H1 (cell line): ENCODE measurements around the gene SMIM5. TPM values are rescaled to one million over a fixed set of nuclear protein-coding genes. Genes with fewer than 3 reads are reported as not detected.
A peak's percentile ranks its signal among the peaks of the same experiment; 100 is the strongest.

ENCODE experiments used
- ASH2L ChIP-seq: fragments of 200-600, 300-600 bp; sonication (generic); IDR thresholded peaks from one replicate; pipeline ENCODE4 v1.7.1; 2017; ENCODE audit warnings: low read length
- BRCA1 ChIP-seq: IDR thresholded peaks from 2 replicates; pipeline ENCODE4 v1.6.1; 2012; ENCODE audit warnings: low read depth, low read length, improper control_type of control experiment
- CBX8 ChIP-seq: fragments of 300-800, 300-1000 bp; sonication (generic); IDR thresholded peaks from 2 replicates; pipeline ENCODE4 v1.7.1; 2016; ENCODE audit warnings: low read depth, low read length, borderline replicate concordance
- CEBPB ChIP-seq: IDR thresholded peaks from 2 replicates; pipeline ENCODE4 v1.6.1; 2012; ENCODE audit warnings: low read depth, low read length
- CTBP2 ChIP-seq: IDR thresholded peaks from 2 replicates; pipeline ENCODE4 v1.7.0; 2011; ENCODE audit warnings: borderline replicate concordance, mild to moderate bottlenecking, moderate library complexity, mixed read lengths, low read length; ENCODE audit not compliant: insufficient read depth, insufficient read length
- EZH2 ChIP-seq: fragments of 200-600 bp; sonication (generic); IDR thresholded peaks from 2 replicates; pipeline ENCODE4 v1.7.1; 2012; ENCODE audit warnings: low read depth, mild to moderate bottlenecking, moderate library complexity, low read length, inconsistent platforms; ENCODE audit not compliant: severe bottlenecking
- FOSL1 ChIP-seq: IDR thresholded peaks from 2 replicates; pipeline ENCODE4 v1.6.1; 2011; ENCODE audit warnings: mild to moderate bottlenecking, low read depth, low read length, moderate library complexity; ENCODE audit not compliant: insufficient read depth
- GTF2F1 ChIP-seq: IDR thresholded peaks from 2 replicates; pipeline ENCODE4 v1.6.1; 2012; ENCODE audit warnings: low read depth, low read length, improper control_type of control experiment, borderline replicate concordance
- KDM1A ChIP-seq: fragments of 200-600, 300-600 bp; sonication (generic); IDR thresholded peaks from 2 replicates; pipeline ENCODE4 v1.7.1; 2016; ENCODE audit warnings: mild to moderate bottlenecking, low read length, borderline replicate concordance
- NANOG ChIP-seq: IDR thresholded peaks from 2 replicates; pipeline ENCODE4 v1.6.1; 2011; ENCODE audit warnings: low read length, low read depth, mild to moderate bottlenecking, inconsistent platforms; ENCODE audit not compliant: insufficient read depth, poor library complexity, severe bottlenecking
- NRF1 ChIP-seq: IDR thresholded peaks from 2 replicates; pipeline ENCODE4 v1.6.1; 2011; ENCODE audit warnings: mild to moderate bottlenecking, low read depth, low read length, improper control_type of control experiment
- POLR2A ChIP-seq, 2 experiments: IDR thresholded peaks; 1 replicate in 1 of 2; 2 replicates in 1 of 2; pipeline ENCODE4 v1.6.1; 2011; ENCODE audit warnings: low read depth in 2 of 2, low read length in 2 of 2, mild to moderate bottlenecking in 2 of 2; ENCODE audit errors: control extremely low read depth in 1 of 2
- POLR2AphosphoS5 ChIP-seq: IDR thresholded peaks from 2 replicates; pipeline ENCODE4 v1.6.1; 2011; ENCODE audit warnings: low read depth, low read length
- RBBP5 ChIP-seq: IDR thresholded peaks from 2 replicates; pipeline ENCODE4 v1.7.1; 2012; ENCODE audit warnings: low read depth, mild to moderate bottlenecking, inconsistent platforms, low read length, moderate library complexity, borderline replicate concordance
- RNF2 ChIP-seq: fragments of 200-900, 300-1000 bp; sonication (generic); IDR thresholded peaks from 2 replicates; pipeline ENCODE4 v1.7.1; 2016; ENCODE audit warnings: borderline replicate concordance, low read depth, mild to moderate bottlenecking, antibody characterized with exemption, low read length; ENCODE audit not compliant: poor library complexity, severe bottlenecking; ENCODE audit errors: missing control alignments
- RXRA ChIP-seq: IDR thresholded peaks from 2 replicates; pipeline ENCODE4 v1.6.1; 2011; ENCODE audit warnings: low read depth, mild to moderate bottlenecking, low read length, moderate library complexity; ENCODE audit not compliant: insufficient read depth
- SIRT6 ChIP-seq: IDR thresholded peaks from one replicate; pipeline ENCODE4 v1.7.1; 2012; ENCODE audit warnings: low read length, inconsistent platforms
- TEAD4 ChIP-seq: IDR thresholded peaks from 2 replicates; pipeline ENCODE4 v1.6.1; 2012; ENCODE audit warnings: low read depth, low read length, inconsistent platforms, mixed read lengths
- YY1 ChIP-seq: IDR thresholded peaks from 2 replicates; pipeline ENCODE4 v1.6.1; 2011; ENCODE audit warnings: low read depth, mild to moderate bottlenecking, low read length
- polyA plus RNA-seq, 7 experiments: library from polyadenylated mRNA; depleted of rRNA in 3 of 7; stranded (reverse) in 5 of 7; unstranded in 2 of 7; fragments of >200 nt in 5 of 7; fragments of 200-250 nt in 2 of 7; gene quantifications; 1 replicate in 5 of 7; 2 replicates in 1 of 7; 4 replicates in 1 of 7; pipeline versions ENCODE4 v1.2.1 to v1.2.3, GENCODE V29; 2011 to 2013; ENCODE audit warnings: missing spikeins in 2 of 7, mixed read lengths in 2 of 7
- total RNA-seq: library from RNA; stranded (reverse); fragmentation: NEBNext Ultra II Directional; extraction: Animal tissue kit (Norgen Biotek cat#: 25700); gene quantifications from 2 replicates; pipeline ENCODE4 v1.2.1, GENCODE V29; 2021
- TF ChIP-seq, protein P1 (sequence below): IDR thresholded peaks from 2 replicates; pipeline ENCODE4 v1.6.1; 2012; ENCODE audit warnings: inconsistent platforms
- TF ChIP-seq, protein P2 (sequence below): IDR thresholded peaks from 2 replicates; pipeline ENCODE4 v1.6.1; 2012; ENCODE audit warnings: low read length, inconsistent platforms

The SMIM5 gene
- total and polyA plus RNA-seq, 2 of the 8 experiments (the other 6 are each of a cell fraction or from before 2014, with no cell fraction given): not detected

DNA sequence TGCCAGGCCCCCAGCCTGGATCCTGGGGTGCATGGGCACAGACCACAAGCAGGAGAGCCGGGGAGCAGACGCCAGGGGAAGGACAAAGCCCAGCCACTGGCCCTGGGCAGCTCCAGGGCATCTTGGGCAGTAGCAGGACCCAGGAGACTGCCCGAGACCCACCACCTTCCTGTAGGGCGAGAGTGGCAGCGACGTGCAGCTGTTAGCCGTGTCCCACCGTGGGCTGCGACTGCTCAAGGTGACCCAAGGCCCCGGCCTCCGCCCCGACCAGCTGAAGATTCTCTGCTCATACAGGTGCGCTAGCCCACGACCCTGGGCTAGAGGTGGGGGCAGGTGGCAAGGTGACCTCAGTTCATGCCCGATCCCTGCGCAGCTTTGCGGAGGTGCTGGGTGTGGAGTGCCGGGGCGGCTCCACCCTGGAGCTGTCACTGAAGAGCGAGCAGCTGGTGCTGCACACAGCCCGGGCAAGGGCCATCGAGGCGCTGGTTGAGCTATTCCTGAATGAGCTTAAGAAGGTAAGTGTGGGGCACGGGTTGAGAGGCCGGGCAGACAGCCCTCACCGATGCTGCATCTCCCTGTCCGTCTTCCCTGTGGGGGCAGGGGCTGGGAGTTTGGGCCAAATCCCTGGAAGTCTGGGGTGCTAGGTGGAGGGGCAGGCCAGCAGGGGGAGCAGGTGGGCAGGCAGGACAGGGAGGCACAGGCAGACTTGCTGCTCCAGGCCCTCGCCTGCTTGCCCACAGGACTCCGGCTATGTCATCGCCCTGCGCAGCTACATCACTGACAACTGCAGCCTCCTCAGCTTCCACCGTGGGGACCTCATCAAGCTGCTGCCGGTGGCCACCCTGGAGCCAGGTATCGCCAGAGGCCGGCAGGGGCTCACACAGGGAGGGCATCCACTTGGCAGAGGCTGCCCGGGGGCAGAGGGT lies 13.5 kb upstream of the SMIM5 start (continued):
- TF ChIP-seq RNF2: no peak
- no peak for TF ChIP-seq BRCA1
- no peak for TF ChIP-seq NANOG
- no peak for TF ChIP-seq CTBP2
- TF ChIP-seq RXRA: no peak
- TF ChIP-seq CEBPB: no peak
- no peak for TF ChIP-seq ASH2L
- no peak for TF ChIP-seq EZH2
- no peak for TF ChIP-seq FOSL1
- TF ChIP-seq, protein P1, sequence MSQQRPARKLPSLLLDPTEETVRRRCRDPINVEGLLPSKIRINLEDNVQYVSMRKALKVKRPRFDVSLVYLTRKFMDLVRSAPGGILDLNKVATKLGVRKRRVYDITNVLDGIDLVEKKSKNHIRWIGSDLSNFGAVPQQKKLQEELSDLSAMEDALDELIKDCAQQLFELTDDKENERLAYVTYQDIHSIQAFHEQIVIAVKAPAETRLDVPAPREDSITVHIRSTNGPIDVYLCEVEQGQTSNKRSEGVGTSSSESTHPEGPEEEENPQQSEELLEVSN: no peak
- TF ChIP-seq GTF2F1: no peak
- no peak for TF ChIP-seq NRF1
- TF ChIP-seq POLR2A (IDR thresholded peaks at IDR 0.05; ENCODE audit: control extremely low read depth in 1 of 2, low read depth in 2 of 2, low read length in 2 of 2): no peak; a peak in 1 of 3 replicates
- TF ChIP-seq, protein P2, sequence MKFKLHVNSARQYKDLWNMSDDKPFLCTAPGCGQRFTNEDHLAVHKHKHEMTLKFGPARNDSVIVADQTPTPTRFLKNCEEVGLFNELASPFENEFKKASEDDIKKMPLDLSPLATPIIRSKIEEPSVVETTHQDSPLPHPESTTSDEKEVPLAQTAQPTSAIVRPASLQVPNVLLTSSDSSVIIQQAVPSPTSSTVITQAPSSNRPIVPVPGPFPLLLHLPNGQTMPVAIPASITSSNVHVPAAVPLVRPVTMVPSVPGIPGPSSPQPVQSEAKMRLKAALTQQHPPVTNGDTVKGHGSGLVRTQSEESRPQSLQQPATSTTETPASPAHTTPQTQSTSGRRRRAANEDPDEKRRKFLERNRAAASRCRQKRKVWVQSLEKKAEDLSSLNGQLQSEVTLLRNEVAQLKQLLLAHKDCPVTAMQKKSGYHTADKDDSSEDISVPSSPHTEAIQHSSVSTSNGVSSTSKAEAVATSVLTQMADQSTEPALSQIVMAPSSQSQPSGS: no peak
- no peak for TF ChIP-seq KDM1A
- TF ChIP-seq RBBP5: no peak
- no peak for TF ChIP-seq SIRT6
- TF ChIP-seq TEAD4: no peak
- no peak for TF ChIP-seq CBX8
- TF ChIP-seq YY1: no peak
- TF ChIP-seq POLR2AphosphoS5: 0 out of 2 replicates have a peak, but pooled peaks have one; percentile 7
